Fibroblast of skin of right biceps (primary cell): ENCODE results near the gene DHCR7.
"Not testable (repeated sequence)": the region's sequence is repeated elsewhere in the genome, so short reads cannot be mapped to it uniquely, and the experiment has no call there.

ENCODE experiments used
- DNase-seq: peaks from one replicate; pipeline ENCODE4 v3.0.0-alpha.2; 2013

DHCR7 gene

GRCh38 chr11:71436861-71437260, 11.3 kb downstream of the DHCR7 start:
- no peak for DNase-seq

- DNase-seq, result no peak
Measured at GRCh38 chr11:71435278-71435951, 12.8 kb downstream of the DHCR7 start.

- no peak for DNase-seq
Measured at GRCh38 chr11:71434576-71435130, 13.5 kb downstream of the DHCR7 start.

- DNase-seq, result no peak
Measured at GRCh38 chr11:71433648-71434450, 14.3 kb downstream of the DHCR7 start.

GRCh38 chr11:71432761-71433647, 15.2 kb downstream of the DHCR7 start:
- DNase-seq, result no peak

GRCh38 chr11:71431271-71431670, 16.9 kb downstream of the DHCR7 start:
- DNase-seq, result no peak

GRCh38 chr11:71430166-71430565, 18.0 kb downstream of the DHCR7 start:
- no peak for DNase-seq

GRCh38 chr11:71429701-71430100, 18.5 kb downstream of the DHCR7 start:
- DNase-seq, result no peak

GRCh38 chr11:71428861-71429435, 19.2 kb downstream of the DHCR7 start:
- no peak for DNase-seq

GRCh38 chr11:71426413-71426812, 21.8 kb downstream of the DHCR7 start:
- DNase-seq, result peak; percentile 33

- peak; percentile 7 for DNase-seq
Measured at GRCh38 chr11:71425860-71426259, 22.3 kb downstream of the DHCR7 start.

GRCh38 chr11:71425409-71425808, 22.8 kb downstream of the DHCR7 start:
- no peak for DNase-seq

- DNase-seq, result no peak
Measured at GRCh38 chr11:71423181-71423790, 24.9 kb downstream of the DHCR7 start.

- DNase-seq, result not testable (repeated sequence)
Measured at GRCh38 chr11:71422318-71422717, 25.9 kb downstream of the DHCR7 start.

GRCh38 chr11:71421392-71421950, 26.7 kb downstream of the DHCR7 start:
- DNase-seq, result no peak

GRCh38 chr11:71420455-71421241, 27.5 kb downstream of the DHCR7 start:
- DNase-seq, result peak; percentile 36

- no peak for DNase-seq
Measured at GRCh38 chr11:71418643-71419042, 29.6 kb downstream of the DHCR7 start.

GRCh38 chr11:71414645-71415044, 33.5 kb downstream of the DHCR7 start:
- DNase-seq, result no peak

- DNase-seq, result no peak
Measured at GRCh38 chr11:71410363-71410966, 37.7 kb downstream of the DHCR7 start.

- no peak for DNase-seq
Measured at GRCh38 chr11:71408826-71409225, 39.4 kb downstream of the DHCR7 start.

- no peak for DNase-seq
Measured at GRCh38 chr11:71407356-71407755, 40.8 kb downstream of the DHCR7 start.
